ENCODE measurements around the gene NKD2.
"Not testable (repeated sequence)": the region's sequence is repeated elsewhere in the genome, so short reads cannot be mapped to it uniquely, and the experiment has no call there.

The NKD2 gene

GRCh38 chr5:1014781-1015221 is 6.2 kb downstream of the NKD2 start:
- no peak for DNase-seq

DNA sequence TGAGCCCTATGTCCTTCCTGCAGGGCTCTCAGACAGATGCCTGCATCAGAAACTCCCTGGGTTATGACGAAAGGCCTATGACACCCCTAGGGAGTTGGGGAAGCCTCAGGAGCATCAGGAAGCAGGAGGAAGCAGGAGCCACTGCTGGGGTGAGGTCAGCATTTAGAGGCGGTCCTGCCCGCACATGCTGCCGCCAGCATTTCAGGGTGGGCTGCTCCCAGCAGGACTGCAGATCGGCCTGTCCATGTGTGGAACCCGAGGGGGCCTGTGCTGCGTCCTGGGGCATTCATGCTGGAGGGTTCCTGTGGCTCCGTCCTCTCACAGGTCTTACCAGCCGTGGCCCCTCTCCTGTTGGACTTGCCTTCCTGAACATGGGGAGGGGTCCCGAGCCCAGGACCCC is 6.9 kb downstream of the NKD2 start:
- DNase-seq: no peak

DNA sequence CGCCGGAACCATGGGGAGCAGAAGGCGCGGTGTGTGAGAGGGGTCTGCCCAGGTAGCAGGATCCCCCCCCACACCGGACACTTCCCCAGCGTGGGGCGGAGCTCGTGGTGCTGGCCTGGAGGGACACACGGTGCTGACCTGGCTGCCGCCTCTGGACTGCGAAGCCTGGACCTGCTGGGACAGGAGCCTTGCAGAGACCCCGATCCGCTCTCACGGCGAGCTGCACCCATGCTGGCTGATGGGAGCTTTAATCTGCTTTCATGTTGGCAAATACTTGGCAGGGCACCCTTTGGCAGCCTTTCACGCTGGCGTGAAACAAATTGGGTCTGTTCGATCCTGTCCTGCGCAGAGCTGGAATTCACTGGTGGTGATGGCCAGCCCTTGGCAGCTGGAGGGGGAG is 7.4 kb downstream of the NKD2 start:
- no peak for DNase-seq

DNA sequence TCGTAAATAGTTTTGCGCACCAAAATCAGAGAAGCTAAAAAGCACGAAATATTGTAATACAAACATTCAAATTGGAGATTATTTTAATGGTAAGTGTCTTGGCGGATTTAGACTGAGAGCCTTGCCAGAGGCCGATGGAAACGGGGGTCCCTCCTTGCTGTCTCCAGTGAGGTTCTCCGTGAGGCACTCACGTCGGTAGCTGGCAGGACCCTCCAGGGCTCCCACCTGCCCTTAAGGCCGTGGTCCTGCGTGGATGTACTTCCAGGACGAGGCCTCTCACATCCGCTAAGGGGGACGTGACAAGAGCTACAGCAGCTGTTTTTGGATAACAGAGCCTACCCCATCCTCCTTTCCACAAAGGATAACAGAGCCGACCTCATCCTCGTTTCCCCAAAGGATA is 7.9 kb downstream of the NKD2 start:
- no peak for DNase-seq

- no peak for DNase-seq
Observed at GRCh38 chr5:1017056-1017455, 8.5 kb downstream of the NKD2 start.

DNA sequence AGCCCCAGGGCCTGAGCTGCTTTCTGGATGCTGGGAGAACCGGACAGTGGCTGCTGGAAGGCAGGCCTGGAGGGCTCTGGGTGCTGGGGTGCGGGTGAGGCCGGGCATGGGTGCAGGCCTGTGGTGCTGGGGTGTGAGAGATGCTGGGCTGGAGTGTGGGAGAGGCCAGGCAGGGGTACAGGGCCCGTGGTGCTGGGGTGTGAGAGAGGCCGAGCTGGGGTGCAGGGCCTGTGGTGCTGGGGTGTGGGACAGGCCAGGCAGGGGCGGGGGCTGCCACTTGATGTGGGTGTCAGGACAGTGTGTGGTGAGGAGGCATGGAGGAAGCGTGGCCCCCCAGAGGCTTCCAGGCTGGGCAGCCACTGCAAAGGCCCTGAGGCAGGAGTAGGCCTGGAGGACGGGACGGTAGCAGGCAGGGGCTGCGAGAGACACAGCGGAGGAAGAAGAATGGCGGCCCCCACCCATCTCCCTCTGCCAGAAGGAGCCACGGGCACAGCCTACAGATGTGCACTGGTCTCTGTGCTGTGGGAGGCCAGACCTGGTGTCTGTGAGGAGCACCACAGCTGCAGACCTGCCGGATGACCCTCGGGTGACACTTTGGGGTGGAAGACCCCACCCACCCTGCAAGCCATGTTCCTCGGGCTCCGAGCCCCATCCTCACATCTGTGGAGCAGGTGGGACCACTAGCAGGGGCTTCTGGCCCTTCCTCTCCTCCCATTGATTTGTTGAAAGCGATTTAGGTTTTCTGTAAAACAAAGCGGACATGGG is 9.3 kb downstream of the NKD2 start:
- DNase-seq: no peak

GRCh38 chr5:1018596-1018995 is 10.0 kb downstream of the NKD2 start:
- no peak for DNase-seq

DNA sequence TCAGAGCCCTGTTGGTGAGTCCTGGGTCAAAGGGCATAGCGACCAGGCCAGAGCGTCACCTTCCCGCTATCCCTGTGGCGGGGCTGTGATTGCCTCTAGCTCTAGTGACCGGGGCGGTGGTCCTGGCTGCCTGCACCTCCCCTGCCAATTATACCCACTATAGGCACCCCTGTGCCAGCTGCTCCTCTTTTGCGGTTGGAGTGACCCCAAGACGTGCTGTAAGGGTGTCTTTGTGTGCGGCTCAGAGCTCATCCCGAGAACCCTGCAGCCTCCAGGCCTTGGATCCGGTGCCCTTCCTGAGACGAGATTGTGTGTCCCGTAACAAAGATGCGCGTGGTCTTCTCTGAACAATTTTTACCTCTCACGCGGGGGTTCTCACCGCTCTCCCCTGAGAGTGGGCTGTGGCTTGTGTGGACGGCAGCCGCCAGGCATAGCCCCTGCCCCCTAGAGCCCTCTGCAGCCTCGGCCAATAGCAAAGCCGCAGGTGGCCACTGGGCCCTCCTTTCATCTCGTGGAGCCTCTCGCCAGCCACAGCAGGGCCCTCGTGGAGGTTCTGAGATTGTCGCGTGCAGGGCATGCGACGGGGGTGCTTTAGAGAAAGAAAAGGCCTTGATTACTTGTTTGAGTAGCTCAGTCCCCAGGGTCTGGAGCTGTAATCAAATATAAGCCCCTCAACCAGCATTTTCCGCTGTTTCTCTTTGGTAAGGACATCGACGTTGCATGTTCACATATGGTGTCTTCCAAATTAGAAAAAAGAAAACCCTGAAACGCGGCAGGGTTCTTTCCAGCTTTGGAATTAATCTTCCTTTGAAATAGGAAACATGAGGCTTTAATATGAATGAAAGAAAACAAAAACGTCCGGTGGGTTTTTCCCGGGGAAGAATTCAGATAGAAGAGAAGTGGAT is 10.7 kb downstream of the NKD2 start:
- no peak for DNase-seq

DNA sequence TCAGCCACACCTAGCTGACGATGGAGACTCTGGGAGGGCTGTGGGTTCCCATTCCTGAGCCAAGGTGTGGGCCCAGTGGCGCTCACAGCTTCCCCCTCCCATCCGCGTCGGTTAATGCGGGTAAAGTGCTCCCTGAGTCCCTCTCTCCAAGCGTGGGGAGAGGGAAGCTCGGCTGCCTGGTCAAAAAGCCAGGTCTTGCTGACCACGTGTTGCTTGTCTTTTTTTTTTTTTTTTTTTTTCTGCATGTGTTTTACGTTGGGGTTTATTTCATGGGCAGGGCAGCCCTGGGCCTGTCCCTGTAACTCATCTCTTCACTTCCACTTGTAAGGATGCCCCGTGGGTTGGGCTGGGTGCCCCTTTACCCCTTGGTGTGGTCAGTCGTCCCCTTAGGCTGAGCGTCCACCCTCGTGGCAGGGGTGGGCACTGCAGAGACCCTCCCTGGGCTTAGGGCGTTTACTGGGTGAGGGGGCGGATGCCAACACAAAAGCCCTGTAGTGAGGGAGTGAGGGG is 11.9 kb downstream of the NKD2 start:
- no peak for DNase-seq

DNA sequence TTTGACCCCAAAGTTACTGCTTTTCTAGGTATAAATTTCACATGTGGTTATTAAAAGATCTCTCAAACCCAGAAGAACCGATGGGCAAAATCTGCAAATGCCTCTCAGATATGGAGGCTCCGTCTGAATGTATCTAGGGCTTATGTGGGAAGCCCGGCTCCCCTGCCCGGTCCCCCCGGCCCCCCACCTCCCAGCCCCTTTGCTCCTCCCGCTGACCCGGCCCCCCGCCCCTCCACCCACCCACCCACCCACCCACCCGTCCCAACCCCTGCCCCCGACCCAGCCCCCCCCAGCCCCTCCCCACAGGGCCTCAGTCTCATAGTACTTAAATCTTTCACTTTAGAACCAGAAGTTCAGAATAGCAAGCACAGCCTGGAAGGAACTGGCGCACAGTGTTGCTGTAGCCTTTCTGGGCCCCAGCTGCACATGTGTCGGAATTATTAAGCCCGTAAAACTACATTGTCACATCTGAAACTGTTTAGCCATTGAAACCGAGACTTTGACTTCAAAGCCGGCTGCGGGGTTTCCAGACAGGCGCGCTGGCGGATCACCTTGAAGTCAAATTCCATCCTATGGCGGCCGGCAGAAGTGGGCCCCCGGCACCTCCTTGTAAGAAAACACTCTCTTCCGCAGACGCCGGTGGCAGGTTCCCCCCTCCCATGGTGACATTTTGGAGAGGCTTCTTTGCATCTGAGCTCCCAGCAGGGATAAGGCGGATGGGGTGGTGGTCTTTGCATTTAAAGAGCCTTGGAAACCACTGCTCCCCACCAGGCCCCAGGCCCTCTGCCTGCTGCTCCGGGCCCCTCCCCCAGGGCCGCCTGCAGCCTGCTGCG is 12.8 kb downstream of the NKD2 start:
- no peak for DNase-seq

- not testable (repeated sequence) for DNase-seq
Observed at GRCh38 chr5:1021969-1022336, 13.4 kb downstream of the NKD2 start.

DNA sequence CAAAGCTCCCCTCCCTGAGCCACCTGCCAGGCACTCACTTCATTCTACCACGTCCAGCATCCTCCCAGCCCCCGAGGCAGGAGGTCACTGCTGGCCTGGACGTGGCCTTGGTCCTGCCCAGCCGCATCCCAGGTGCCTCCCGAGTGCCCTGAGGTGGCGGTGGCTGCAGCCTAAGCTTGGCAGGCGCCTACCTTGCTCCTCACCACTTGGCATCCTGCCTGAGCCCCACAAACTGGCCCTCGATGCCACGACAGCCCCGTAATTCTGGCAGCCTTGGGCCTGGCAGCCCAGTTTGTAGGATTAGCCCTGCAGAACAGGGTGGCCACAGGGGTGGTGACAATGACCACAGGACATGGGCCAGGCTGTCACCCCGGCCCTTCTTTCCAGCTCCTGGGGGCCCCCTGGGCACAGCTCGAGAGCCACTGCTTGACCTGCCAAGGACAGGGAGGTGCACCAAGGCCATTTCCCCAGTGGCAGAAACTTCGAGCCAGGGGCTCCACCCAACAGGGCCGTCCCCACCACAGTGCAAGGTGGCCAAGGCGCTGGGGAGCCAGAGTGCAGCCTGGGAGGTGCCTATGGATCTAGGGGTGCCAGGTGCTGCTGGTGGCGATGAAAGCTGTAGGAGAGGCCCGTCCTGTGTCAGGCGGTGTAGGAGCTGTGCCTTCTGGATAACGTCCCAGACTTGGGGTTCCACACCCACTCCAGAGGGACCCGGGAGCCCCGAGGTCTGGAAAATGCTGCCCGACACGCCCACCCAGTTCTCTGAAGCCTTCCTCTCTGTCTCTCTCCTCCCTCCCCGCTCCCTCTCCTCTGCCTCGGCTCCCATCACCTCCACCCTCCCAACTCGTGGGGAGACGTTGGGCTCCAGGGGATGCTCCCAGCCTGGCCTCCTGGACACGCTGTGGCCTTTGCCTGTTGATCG is 18.4 kb downstream of the NKD2 start:
- DNase-seq: no peak

DNA sequence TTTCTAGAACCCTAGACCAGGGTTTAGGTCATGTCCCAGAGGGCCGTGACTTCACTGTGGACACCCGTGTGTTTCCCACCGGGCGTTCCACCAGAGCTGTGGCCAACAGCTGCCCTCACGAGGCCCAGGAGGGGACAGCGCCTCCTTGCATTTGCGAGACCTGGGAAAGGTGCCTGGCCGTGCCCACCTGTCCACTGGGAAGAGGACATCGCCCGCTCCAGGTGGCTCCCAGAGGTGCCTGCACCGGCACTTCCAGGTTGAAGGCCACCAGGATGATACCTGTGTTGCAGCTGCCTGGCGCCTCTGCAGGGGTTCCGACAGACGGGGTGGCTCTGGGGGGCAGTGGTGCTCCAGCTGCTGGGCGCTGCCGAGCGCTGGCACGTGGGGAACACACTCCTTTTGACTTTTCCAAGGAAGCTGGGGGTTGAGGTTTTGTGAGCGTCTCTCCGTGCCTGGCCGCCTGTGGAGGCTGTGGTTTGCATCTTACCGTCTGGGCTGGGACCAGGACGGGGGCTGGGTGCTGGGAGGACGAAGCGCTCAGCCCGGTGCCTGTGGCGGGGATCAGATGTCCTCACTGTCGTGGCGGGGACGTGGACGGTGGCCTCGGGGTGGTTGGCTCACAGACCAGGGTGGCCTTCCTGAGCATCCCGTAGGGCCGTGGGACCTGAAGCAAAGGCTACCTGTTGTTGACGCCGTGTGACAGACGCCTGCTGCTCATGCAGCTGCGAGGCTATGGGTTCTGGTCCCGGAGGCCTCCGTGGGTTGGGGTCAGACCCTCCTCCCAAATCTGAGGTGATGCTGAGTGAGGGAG is 19.2 kb downstream of the NKD2 start:
- no peak for DNase-seq

DNA sequence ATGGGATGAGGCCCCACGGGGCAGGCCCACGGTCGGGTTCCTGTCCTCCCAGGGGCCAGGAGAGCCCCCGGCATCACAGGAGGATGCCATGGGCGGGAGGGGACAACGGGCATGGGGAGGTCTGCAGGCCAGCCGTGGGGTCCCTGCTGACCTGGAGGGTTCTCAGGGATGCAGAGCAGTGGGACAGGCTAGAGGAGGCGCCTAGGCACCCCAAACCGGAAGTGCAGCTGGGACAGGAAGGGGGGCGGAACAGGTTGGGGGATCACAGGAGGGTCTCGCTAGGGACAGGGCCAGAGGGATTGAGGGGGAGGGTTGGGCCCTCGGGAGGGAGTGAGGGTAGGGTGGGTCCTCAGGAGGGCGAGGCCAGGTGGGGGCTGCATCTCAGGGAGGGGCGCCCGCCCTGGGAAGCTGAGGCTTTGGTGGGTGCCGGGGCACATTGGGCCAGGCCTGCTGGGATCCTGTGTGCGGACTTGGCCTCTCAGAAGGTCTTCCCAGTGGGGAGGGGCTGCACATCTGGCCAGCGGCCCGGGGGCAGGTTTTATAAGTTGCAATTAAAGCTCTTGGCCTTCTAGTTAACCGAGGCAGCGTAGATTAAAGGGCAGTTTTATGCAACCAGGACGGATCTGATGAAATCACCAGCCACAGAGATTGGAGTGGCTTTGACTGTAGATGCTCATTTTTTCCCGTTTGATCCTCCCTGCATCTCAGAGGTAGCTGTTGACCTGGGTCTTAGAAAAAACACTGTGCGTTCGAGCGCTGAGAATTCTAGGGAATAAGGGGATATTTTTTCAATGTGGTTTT is 20.1 kb downstream of the NKD2 start:
- DNase-seq: no peak

DNA sequence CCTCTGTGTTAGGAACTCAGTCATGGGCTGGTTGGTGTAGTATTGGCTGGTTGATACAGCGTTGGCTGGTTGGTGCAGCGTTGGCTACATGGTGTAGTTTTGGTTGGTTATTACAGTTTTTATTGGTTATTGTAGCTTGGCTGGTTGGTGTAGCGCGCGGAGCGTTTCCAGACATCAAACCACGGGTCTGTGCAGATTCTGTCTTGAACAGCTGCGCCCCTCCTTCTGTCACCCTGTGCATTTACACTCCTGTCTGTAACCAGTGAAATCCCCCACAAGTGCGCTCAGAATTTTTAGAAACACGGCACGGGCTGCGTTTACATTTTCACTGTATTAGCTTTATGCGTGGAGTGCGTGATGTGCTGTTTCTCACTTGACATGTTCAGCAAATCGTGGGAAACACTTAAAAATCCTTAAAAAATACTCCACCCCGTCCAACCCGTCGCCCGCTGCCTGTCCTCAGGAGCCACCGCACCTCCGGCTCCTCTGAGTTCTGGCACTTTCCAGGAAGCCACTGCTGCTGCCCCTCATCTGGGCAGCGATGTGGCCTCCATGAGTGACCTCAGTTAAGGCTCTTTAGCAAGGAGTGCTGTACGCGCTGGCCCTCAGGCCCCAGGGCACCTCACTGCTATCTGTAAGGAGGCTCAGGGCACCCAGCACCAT is 20.8 kb downstream of the NKD2 start:
- DNase-seq: no peak

DNA sequence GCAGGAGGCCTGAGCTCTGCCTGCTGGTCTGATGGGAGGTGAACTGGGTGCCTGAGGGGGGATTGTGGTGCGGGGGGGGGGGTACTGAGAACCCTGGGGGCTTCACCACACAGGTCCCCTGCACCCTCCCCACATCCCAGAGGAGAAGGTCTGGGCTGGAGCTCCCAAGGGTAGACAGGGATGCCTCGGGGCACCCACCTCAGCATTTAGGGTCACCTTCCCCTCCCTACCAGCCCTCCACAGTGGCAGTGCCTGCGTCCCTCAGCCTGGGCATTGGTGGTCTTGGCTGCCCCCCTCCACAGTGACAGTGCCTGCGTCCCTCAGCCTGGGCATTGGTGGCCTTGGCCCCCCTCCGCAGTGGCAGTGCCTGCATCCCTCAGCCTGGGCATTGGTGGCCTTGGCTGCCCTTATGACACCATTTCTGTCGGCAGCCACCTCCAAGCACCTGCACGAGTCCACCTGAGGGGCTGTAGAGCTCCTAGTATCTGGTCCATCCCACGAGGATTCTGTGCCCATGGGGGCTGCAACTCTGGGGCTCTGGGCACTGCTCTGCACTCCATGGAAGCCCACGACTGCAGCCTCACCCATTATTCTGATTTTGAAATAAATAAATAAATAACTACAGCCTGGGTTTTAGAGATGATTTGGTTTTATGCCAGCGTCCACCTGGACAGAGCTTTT is 21.5 kb downstream of the NKD2 start:
- no peak for DNase-seq

DNA sequence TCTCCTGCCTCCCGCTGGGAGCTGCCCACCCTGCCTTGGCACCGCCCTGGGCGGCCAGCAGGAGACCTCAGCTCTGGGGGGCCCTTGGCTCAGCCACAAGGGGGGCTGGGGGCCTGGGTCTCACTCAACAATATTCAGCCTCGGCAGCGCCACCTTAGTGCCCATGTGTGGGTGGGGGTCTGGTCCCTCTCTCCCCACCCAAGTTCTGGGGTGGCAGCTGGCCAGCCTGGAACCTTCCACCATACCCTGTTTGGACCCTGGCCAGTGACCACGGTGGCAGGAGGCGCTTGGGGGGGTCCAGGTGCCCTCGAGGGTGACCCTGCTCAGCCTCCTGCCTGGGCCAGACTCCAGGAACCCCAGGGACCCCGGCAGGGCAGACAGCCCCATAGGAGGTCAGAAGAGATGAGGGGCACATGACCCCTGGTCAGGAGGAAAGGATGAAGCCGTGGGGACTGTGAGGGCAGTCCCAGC is 22.2 kb downstream of the NKD2 start:
- no peak for DNase-seq

DNA sequence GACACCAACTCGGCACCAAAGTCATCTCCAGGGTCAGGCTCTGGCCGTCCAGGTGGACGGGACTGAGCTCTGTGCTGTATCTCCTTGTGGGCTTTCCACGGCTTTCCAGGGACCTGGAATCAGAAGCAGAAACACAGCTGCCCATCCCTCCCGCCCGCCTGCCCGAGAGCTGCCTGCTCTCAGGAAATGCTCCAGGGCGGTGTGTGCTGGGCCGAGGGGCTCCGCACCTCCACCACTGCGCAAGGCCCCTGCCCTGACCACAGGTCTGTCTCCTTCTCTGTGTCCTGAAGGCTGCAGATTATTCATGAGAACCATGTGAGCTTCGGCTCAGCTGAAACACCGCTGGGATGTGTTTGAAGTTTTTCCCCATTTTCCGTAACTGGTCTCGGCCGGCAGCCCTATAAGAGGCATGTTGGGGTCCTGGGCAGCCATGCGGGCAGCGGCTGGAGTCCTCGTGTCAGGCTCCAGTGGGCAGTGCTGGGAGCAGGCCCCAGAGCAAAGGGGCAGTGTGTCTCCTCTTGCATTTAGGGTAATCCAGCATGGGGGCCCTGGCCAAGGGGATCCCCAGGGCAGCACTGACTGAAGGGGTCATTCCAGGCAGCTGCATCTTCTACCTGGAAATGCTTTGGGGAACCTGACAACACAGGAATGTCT is 22.8 kb downstream of the NKD2 start:
- DNase-seq: no peak

All from activated effector memory CD4-positive, alpha-beta T cell treated with Interleukin-2 at 50 U/mL for 16 hours (primary cell).